GM13976 (cell line): ENCODE measurements around the gene SLC8A1.

ENCODE experiments used
- DNase-seq: peaks from one replicate; pipeline ENCODE4 v3.0.0; 2012; ENCODE audit warnings: low spot score
- in situ Hi-C: fragments of 300-500 bp; cut with MboI; formaldehyde crosslinking; loops from one replicate; pipeline ENCODE4 v1.12.0; 2022; ENCODE audit warnings: low sequenced_read_pairs, mixed read lengths, inconsistent platforms; ENCODE audit not compliant: unreplicated experiment
- TF ChIP-seq, protein P1 (sequence below): IDR thresholded peaks from 2 replicates; pipeline ENCODE4 v1.5.1; 2012; ENCODE audit warnings: borderline replicate concordance, mild to moderate bottlenecking; ENCODE audit not compliant: insufficient read depth; ENCODE audit errors: extremely low read depth, missing control alignments, control extremely low read depth

The SLC8A1 gene

DNA sequence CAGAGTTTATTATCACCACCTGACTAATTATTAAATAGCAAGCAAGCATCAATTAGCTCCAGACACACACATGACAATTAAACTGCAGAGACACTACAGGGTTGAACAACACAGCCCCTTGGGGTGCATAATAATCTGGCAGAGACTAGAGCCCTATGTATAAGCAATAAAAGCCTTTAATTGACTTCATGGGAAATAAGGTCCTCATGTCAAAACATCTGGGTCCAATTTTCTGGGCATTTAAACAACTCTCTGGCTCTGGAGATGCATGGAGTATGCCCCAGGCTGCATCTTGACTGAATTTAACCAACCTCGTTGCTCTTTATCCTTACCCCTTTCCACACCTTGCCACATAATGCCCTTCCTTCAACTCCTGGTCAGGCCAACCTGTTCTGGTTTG lies 402.1 kb downstream of the SLC8A1 start:
- TF ChIP-seq, protein P1, sequence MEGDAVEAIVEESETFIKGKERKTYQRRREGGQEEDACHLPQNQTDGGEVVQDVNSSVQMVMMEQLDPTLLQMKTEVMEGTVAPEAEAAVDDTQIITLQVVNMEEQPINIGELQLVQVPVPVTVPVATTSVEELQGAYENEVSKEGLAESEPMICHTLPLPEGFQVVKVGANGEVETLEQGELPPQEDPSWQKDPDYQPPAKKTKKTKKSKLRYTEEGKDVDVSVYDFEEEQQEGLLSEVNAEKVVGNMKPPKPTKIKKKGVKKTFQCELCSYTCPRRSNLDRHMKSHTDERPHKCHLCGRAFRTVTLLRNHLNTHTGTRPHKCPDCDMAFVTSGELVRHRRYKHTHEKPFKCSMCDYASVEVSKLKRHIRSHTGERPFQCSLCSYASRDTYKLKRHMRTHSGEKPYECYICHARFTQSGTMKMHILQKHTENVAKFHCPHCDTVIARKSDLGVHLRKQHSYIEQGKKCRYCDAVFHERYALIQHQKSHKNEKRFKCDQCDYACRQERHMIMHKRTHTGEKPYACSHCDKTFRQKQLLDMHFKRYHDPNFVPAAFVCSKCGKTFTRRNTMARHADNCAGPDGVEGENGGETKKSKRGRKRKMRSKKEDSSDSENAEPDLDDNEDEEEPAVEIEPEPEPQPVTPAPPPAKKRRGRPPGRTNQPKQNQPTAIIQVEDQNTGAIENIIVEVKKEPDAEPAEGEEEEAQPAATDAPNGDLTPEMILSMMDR = no peak
- in situ Hi-C loops = no loop called here
- DNase-seq = no peak

DNA sequence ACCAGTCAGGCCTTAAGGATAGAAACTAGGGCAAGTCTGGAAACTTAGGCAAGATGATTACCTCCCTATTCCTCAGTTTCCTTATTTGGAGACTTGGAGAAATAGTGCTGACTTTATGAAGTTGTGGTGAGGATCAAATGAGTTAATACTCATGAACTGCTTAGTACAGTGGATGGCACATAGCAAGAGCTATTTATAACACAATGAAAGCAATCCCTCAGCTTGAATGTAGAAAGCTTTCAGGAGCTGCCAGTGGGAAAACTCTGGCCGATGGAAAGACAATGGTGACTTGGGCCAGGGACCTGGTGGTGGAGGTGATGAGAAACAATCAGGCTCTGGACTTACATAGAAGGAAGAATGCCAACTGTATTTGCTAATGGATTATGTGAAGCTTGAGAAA lies 403.4 kb downstream of the SLC8A1 start:
- in situ Hi-C loops = no loop called here
- TF ChIP-seq, protein P1 = no peak
- DNase-seq = no peak

DNA sequence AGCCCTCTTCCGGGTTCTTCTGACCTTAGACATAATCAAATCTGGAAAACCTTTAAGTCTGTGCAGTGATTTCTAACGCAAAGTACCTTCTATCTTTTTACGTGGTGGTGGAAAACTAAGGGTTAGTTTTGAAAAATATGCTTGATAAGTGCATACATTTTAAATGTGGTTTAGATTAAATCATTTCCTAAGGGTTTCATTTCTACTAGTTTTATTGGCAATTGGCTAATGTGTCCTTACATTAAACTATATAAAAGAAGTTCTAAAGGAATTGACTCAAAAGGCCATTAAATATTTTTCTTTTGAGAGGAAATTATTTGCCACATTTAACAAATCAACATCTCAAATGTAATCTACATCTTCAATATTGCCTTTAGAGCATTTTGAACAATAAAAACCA lies 404.5 kb downstream of the SLC8A1 start:
- in situ Hi-C loops = no loop called here
- TF ChIP-seq, protein P1 = no peak
- DNase-seq = no peak
